BLaER1 treated with 17β-estradiol and CSF1 and Interleukin-3, amounts not matched to agents 10 nM and 100 nM (cell line): ENCODE results near the gene MCM6.
A peak's percentile ranks its signal among the peaks of the same experiment; 100 is the strongest.

Experiments
- H3K27ac ChIP-seq, 11 experiments: shearing (Covaris generic); formaldehyde crosslinking; 2 replicates each; pipeline ENCODE4 v1.8.1; 2022
- H3K27me3 ChIP-seq, 11 experiments: shearing (Covaris generic); formaldehyde crosslinking; 2 replicates each; pipeline ENCODE4 v1.8.1; 2022
- H3K36me3 ChIP-seq, 11 experiments: shearing (Covaris generic); formaldehyde crosslinking; 2 replicates each; pipeline ENCODE4 v1.8.1; 2022
- H3K4me1 ChIP-seq, 10 experiments: shearing (Covaris generic); formaldehyde crosslinking; 2 replicates each; pipeline ENCODE4 v1.8.1; 2022
- H3K4me2 ChIP-seq, 11 experiments: shearing (Covaris generic); formaldehyde crosslinking; 2 replicates each; pipeline ENCODE4 v1.8.1; 2022
- H3K4me3 ChIP-seq, 10 experiments: shearing (Covaris generic); formaldehyde crosslinking; 2 replicates each; pipeline ENCODE4 v1.8.1; 2022
- H3K9ac ChIP-seq, 11 experiments: shearing (Covaris generic); formaldehyde crosslinking; 2 replicates each; pipeline ENCODE4 v1.8.1; 2022
- H3K9me3 ChIP-seq, 11 experiments: shearing (Covaris generic); formaldehyde crosslinking; replicated peaks in 1 of 11; 2 replicates each; pipeline ENCODE4 v1.8.1; 2022
- H4K20me1 ChIP-seq, 11 experiments: shearing (Covaris generic); formaldehyde crosslinking; 2 replicates each; pipeline ENCODE4 v1.8.1; 2022
- Cebpa-rat ChIP-seq, 11 experiments: shearing (Covaris generic); IDR thresholded peaks; 2 replicates each; pipeline ENCODE4 v1.8.1; 2022

Gene MCM6

GRCh38 chr2:135791418-135792190 lies 84.6 kb downstream of the MCM6 start:
- TF ChIP-seq Cebpa-rat (IDR thresholded peaks at IDR 0.05), result no peak
- Histone ChIP-seq H3K27ac (no peak overlapping the region; a peak in 1 of 22 replicates), H3K4me1 (peaks cover 6 to 34% (median 27%) of the 10 kb centered on the region in 10 experiments; a peak in 18 of 20 replicates), H3K9ac (no peak overlapping the region; a peak in 1 of 22 replicates), H3K4me2 (peak overlapping the region in 8 of 11 experiments; percentile 25 to 69 (median 49); a peak in 12 of 22 replicates), H3K36me3 (peaks cover 11 to 29% (median 20%) of the 10 kb centered on the region in 11 experiments; a peak in 18 of 22 replicates), H3K27me3 (no peaks in the 10 kb centered on the region), H3K4me3 (no peak overlapping the region), H4K20me1 (no peaks in the 10 kb centered on the region), H3K9me3 (peaks cover 0 to 8% (median 0%) of the 10 kb centered on the region in 11 experiments; a peak in 1 of 22 replicates)

- H3K9ac ChIP-seq, result no peak overlapping the region
- no peak for TF ChIP-seq Cebpa-rat (IDR thresholded peaks at IDR 0.05)
- H3K4me3 ChIP-seq, result no peak overlapping the region
- no peak overlapping the region for H3K4me2 ChIP-seq
- H3K27me3 ChIP-seq, result no peaks in the 10 kb centered on the region
- no peak overlapping the region for H3K27ac ChIP-seq
- peaks cover 21 to 40% (median 29%) of the 10 kb centered on the region in 11 experiments for H3K36me3 ChIP-seq
- H3K4me1 ChIP-seq, result peaks cover 6 to 34% (median 27%) of the 10 kb centered on the region in 10 experiments; a peak in 18 of 20 replicates
- H4K20me1 ChIP-seq, result no peaks in the 10 kb centered on the region
- H3K9me3 ChIP-seq, result peaks cover 0 to 8% (median 0%) of the 10 kb centered on the region in 11 experiments; a peak in 2 of 22 replicates
These were observed 85.8 kb downstream of the MCM6 start for GRCh38 chr2:135790423-135790822.
